ENCODE data around the gene CATSPERB.
"Not testable (repeated sequence)": the region's sequence is repeated elsewhere in the genome, so short reads cannot be mapped to it uniquely, and the experiment has no call there.

DNA sequence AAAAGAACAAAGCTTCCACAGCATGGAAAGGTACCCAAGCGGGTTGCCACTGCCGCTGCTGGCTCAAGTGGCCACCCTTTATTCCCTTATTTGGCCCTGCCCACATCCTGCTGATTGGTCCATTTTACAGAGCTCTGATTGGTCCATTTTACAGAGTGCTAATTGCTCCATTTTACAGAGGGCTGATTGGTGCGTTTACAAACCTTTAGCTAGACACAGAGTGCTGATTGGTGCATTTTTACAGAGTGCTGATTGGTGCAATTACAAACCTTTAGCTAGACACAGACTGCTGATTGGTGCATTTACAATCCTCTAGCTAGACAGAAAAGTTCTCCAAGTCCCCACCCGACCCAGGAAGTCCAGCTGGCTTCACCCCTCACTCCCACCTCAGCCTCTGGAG lies 164.1 kb downstream of the CATSPERB start:
- TF ChIP-seq, protein P1, sequence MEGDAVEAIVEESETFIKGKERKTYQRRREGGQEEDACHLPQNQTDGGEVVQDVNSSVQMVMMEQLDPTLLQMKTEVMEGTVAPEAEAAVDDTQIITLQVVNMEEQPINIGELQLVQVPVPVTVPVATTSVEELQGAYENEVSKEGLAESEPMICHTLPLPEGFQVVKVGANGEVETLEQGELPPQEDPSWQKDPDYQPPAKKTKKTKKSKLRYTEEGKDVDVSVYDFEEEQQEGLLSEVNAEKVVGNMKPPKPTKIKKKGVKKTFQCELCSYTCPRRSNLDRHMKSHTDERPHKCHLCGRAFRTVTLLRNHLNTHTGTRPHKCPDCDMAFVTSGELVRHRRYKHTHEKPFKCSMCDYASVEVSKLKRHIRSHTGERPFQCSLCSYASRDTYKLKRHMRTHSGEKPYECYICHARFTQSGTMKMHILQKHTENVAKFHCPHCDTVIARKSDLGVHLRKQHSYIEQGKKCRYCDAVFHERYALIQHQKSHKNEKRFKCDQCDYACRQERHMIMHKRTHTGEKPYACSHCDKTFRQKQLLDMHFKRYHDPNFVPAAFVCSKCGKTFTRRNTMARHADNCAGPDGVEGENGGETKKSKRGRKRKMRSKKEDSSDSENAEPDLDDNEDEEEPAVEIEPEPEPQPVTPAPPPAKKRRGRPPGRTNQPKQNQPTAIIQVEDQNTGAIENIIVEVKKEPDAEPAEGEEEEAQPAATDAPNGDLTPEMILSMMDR (IDR thresholded peaks at IDR 0.05), result not testable (repeated sequence)
- not testable (repeated sequence) for TF ChIP-seq POLR2A (IDR thresholded peaks at IDR 0.05)

All from uterus (tissue), 2 donors.